Gastroesophageal sphincter (tissue), 4 donors: ENCODE results near the gene CNTN6. TPM values are rescaled to one million over a fixed set of nuclear protein-coding genes. Genes with fewer than 3 reads are reported as not detected.
A peak's percentile ranks its signal among the peaks of the same experiment; 100 is the strongest.

ENCODE experiments used
- ATAC-seq: fragments of 150-250 bp; one replicate; pipeline ENCODE4 v1.9.1; 2016; ENCODE audit warnings: mild to moderate bottlenecking, moderate library complexity
- H3K27ac ChIP-seq, 4 donors: fragments of 200-600 bp; sonication (generic) in 3 of 4; 1 replicate in 3 of 4; 2 replicates in 1 of 4; pipeline ENCODE4 v1.5.1; 2016 to 2019
- H3K27me3 ChIP-seq: fragments of 200-600 bp; sonication (generic); one replicate; pipeline ENCODE4 v1.5.1; 2019
- H3K36me3 ChIP-seq, 2 donors: fragments of 200-600 bp; sonication (generic); one replicate each; pipeline ENCODE4 v1.5.1; 2019; ENCODE audit warnings: control low read depth in 1 of 2
- H3K4me1 ChIP-seq, 3 donors: fragments of 200-600 bp; sonication (generic); 1 replicate in 2 of 3; 2 replicates in 1 of 3; pipeline ENCODE4 v1.5.1; 2016 to 2019; ENCODE audit warnings: control low read depth in 2 of 3
- H3K4me3 ChIP-seq, 2 donors: fragments of 200-600 bp; sonication (generic); one replicate each; pipeline ENCODE4 v1.5.1; 2019; ENCODE audit warnings: mild to moderate bottlenecking in 1 of 2, moderate library complexity in 1 of 2
- H3K9me3 ChIP-seq, 3 donors: fragments of 200-600 bp; sonication (generic); one replicate each; pipeline ENCODE4 v1.5.1; 2017 to 2019; ENCODE audit warnings: control low read depth in 2 of 3
- CTCF ChIP-seq, 4 experiments: fragments of 200-600 bp in 2 of 4; fragments of 450-650 bp in 2 of 4; sonication (generic) in 1 of 4; IDR thresholded peaks; one replicate each; pipeline ENCODE4 v1.5.1; 2017 to 2019; ENCODE audit warnings: antibody characterized with exemption in 4 of 4, mild to moderate bottlenecking in 2 of 4, moderate library complexity in 2 of 4
- EP300 ChIP-seq: sonication (generic); formaldehyde crosslinking; IDR thresholded peaks from one replicate; pipeline ENCODE4 v1.6.1; 2017; ENCODE audit warnings: antibody characterized with exemption, mild to moderate bottlenecking
- POLR2A ChIP-seq, 2 donors: fragments of 450-650 bp; IDR thresholded peaks; one replicate each; pipeline ENCODE4 v1.6.1; 2017; ENCODE audit warnings: antibody characterized with exemption in 2 of 2, mild to moderate bottlenecking in 2 of 2, moderate library complexity in 1 of 2
- POLR2AphosphoS5 ChIP-seq: sonication (generic); formaldehyde crosslinking; IDR thresholded peaks from one replicate; pipeline ENCODE4 v1.6.1; 2017; ENCODE audit warnings: antibody characterized with exemption
- WGBS, 2 donors: methylation state at CpG; one replicate each; pipeline ENCODE4 v1.1.5; 2018; ENCODE audit warnings: low coverage in 1 of 2; 5-methylcytosine and 5-hydroxymethylcytosine counted together
- total RNA-seq, 4 donors: library from RNA; depleted of rRNA; stranded (reverse); fragments of >200 nt; gene quantifications; one replicate each; pipeline ENCODE4 v1.1.0, GENCODE V29; 2016

CNTN6 gene
- total RNA-seq, 4 donors from 2014 or later, result 0.16 to 0.54 TPM; not detected in 2

DNA sequence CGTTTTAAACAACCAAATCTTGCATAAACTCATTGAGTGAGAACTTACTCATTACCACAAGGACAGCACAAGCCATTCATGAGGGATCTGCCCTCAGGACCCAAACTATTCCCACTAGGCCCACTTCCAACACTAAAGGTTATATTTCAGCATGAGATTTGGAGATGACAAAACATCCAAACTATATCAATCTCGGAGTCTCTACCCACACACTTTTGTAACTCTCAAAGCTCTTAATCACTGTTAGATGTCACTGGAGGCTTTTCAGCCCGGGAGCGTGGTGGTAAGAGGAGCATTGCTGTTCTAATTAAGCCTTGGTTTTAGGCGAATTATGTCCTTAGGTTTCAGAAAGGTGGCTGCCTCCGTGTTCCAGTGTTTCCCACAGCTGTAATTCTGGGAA, 86.3 kb downstream of the CNTN6 start:
- Histone ChIP-seq H3K9me3 (no peaks in the 10 kb centered on the region), H3K4me3 (no peak overlapping the region), H3K36me3 (no peaks in the 10 kb centered on the region), H3K27me3 (no peaks in the 10 kb centered on the region), H3K27ac (no peak overlapping the region), H3K4me1 (no peaks in the 10 kb centered on the region)
- ATAC-seq, result no peak
- no peak for TF ChIP-seq POLR2A (IDR thresholded peaks at IDR 0.05)
- 18 to 60% methylated on average over 5 to 6 of the region's 6 CpGs for WGBS, 2 donors

DNA sequence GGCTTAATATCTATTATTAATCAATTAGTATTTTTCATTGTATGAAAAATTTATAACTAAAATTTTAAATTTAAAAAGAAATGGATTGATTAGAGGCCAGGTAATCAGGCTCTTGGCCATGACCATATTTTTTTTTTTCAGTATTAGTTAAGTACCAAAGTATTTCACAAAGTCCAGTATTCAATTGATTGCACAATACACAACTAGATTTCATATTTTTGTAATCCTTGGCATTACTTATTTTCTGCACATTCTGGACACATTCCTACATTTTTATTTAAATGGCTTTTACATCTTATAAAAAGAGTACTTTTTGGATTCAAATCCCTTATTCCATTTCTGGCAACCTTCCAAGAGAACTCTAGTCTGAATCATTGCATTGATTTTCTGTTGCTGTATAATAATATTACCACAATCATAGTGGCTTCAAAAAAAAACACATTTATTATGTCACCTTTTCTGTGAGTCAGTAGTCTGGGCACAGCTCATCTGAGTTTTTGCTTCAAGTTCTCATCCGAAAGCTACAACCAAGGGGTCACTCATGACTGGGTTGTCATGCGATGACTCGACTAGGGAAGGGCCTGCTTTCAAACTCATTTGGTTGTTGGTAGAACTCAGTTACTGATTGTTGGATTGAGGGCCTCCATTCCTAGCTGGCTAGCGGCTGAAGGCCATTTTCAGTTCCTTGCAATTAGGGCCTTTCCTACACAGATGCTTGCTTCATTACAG, 90.7 kb downstream of the CNTN6 start:
- no peak overlapping the region for H3K4me3 ChIP-seq
- no peaks in the 10 kb centered on the region for H3K27me3 ChIP-seq
- TF ChIP-seq POLR2AphosphoS5 (no peak), EP300 (no peak), POLR2A (IDR thresholded peaks at IDR 0.05) (no peak), CTCF (IDR thresholded peaks at IDR 0.05) (no peak)
- no peaks in the 10 kb centered on the region for H3K36me3 ChIP-seq
- no peaks in the 10 kb centered on the region for H3K9me3 ChIP-seq
- WGBS, 2 donors, result 46% methylated on average over 2 of the region's 4 CpGs; no CpG with 5 or more reads in 1 of the 2 donors
- peak; percentile 41 for ATAC-seq
- no peaks in the 10 kb centered on the region for H3K4me1 ChIP-seq
- no peak overlapping the region for H3K27ac ChIP-seq

- Histone ChIP-seq H3K4me1 (no peaks in the 10 kb centered on the region), H3K4me3 (no peak overlapping the region), H3K36me3 (no peaks in the 10 kb centered on the region), H3K9me3 (no peaks in the 10 kb centered on the region), H3K27me3 (no peaks in the 10 kb centered on the region), H3K27ac (no peak overlapping the region)
- no peak for TF ChIP-seq POLR2AphosphoS5
- no peak for TF ChIP-seq EP300
- TF ChIP-seq CTCF (IDR thresholded peaks at IDR 0.05), result no peak
- no peak for TF ChIP-seq POLR2A (IDR thresholded peaks at IDR 0.05)
- 16 to 21% methylated on average over 3 of the region's 3 CpGs for WGBS, 2 donors
- ATAC-seq, result no peak
These were observed 97.7 kb downstream of the CNTN6 start for GRCh38 chr3:1190569-1190968.

DNA sequence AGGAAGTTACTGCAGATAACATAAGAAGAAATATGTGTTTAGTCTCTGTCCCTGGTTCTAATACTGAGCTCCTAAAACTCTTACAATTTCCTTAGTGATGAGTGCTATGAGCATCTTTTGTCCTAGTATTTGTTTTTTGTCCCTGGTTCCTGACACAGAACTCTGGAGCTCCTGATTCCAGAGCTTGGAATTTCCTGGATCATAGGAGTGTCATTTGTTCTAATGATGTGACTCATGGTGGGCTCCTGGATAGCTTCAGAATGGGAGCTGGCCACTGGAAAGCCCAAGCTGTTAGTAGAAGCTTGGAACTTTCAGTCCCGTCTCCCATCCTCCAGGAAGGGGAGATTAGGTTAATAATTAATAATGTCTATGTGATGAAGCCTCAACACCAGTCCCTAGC, 98.2 kb downstream of the CNTN6 start:
- no peak for TF ChIP-seq POLR2A (IDR thresholded peaks at IDR 0.05)
- no peak for TF ChIP-seq CTCF (IDR thresholded peaks at IDR 0.05)
- no peak for TF ChIP-seq POLR2AphosphoS5
- no peak for TF ChIP-seq EP300
- Histone ChIP-seq H3K27ac (no peak overlapping the region), H3K36me3 (no peaks in the 10 kb centered on the region), H3K4me3 (no peak overlapping the region), H3K27me3 (no peaks in the 10 kb centered on the region), H3K9me3 (no peaks in the 10 kb centered on the region), H3K4me1 (no peaks in the 10 kb centered on the region)
- no CpG with 5 or more reads among the region's 1 CpG for WGBS, 2 donors
- ATAC-seq, result no peak

GRCh38 chr3:1195947-1196346, 103.1 kb downstream of the CNTN6 start:
- Histone ChIP-seq H3K4me3 (no peak overlapping the region), H3K36me3 (no peaks in the 10 kb centered on the region), H3K27ac (no peak overlapping the region), H3K4me1 (no peaks in the 10 kb centered on the region), H3K9me3 (no peaks in the 10 kb centered on the region), H3K27me3 (no peaks in the 10 kb centered on the region)
- no peak for TF ChIP-seq CTCF (IDR thresholded peaks at IDR 0.05)
- TF ChIP-seq POLR2A (IDR thresholded peaks at IDR 0.05), result no peak
- TF ChIP-seq EP300, result no peak
- no peak for TF ChIP-seq POLR2AphosphoS5
- WGBS, 2 donors, result 20 to 40% methylated on average over 1 of the region's 1 CpG
- no peak for ATAC-seq
